Motor neuron (in vitro differentiated cells): ENCODE measurements around the gene COX8A. TPM values are rescaled to one million over a fixed set of nuclear protein-coding genes. Genes with fewer than 3 reads are reported as not detected.

Source experiments
- ATAC-seq, 8 experiments: fragments of 200-7000 bp; cut with Tn5 transposase; replicated peaks in 6 of 8; 2 replicates each; pipeline ENCODE4 v1.8.0; 2021; ENCODE audit warnings: mild to moderate bottlenecking in 8 of 8, moderate library complexity in 8 of 8
- H3K27ac ChIP-seq, 2 donors: fragments of 250-450 bp; sonication (Bioruptor Pico); 2 replicates each; pipeline ENCODE4 v1.9.0; 2021; ENCODE audit warnings: antibody characterized with exemption in 2 of 2, mild to moderate bottlenecking in 2 of 2, moderate library complexity in 1 of 2
- H3K4me1 ChIP-seq, 2 donors: fragments of 250-450 bp; sonication (Bioruptor Pico); replicated peaks in 1 of 2; 2 replicates each; pipeline ENCODE4 v1.6.1; 2021; ENCODE audit warnings: antibody characterized with exemption in 2 of 2, mild to moderate bottlenecking in 2 of 2, moderate library complexity in 1 of 2
- H3K4me3 ChIP-seq, 5 donors: fragments of 250-450 bp; sonication (Bioruptor Pico); 2 replicates each; pipeline ENCODE4 v1.9.0; 2021; ENCODE audit warnings: antibody characterized with exemption in 5 of 5, mild to moderate bottlenecking in 5 of 5, moderate library complexity in 4 of 5
- WGBS, 10 experiments: fragments of 450-650 bp; shearing (Covaris generic); methylation state at CpG; one replicate each; pipeline ENCODE4 v1.0.0; 2022; 5-methylcytosine and 5-hydroxymethylcytosine counted together
- in situ Hi-C, 9 experiments: fragments of 400-800 bp; cut with MboI; loops; one replicate each; pipeline ENCODE4 v1.15.0; 2021; ENCODE audit warnings: low sequenced_read_pairs in 9 of 9, low pct_unique_long_range_greater_than_20kb in 2 of 9; ENCODE audit not compliant: unreplicated experiment in 9 of 9
- total RNA-seq, 8 experiments: library from RNA; unstranded; fragments of 300-600 nt; gene quantifications; 2 replicates each; pipeline versions ENCODE4 v1.2.3 to v1.2.4, GENCODE V29; 2022

The COX8A gene, protein sequence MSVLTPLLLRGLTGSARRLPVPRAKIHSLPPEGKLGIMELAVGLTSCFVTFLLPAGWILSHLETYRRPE
- total RNA-seq, result 100 to 1,000 TPM; 475 to 790 (median 563) TPM

DNA sequence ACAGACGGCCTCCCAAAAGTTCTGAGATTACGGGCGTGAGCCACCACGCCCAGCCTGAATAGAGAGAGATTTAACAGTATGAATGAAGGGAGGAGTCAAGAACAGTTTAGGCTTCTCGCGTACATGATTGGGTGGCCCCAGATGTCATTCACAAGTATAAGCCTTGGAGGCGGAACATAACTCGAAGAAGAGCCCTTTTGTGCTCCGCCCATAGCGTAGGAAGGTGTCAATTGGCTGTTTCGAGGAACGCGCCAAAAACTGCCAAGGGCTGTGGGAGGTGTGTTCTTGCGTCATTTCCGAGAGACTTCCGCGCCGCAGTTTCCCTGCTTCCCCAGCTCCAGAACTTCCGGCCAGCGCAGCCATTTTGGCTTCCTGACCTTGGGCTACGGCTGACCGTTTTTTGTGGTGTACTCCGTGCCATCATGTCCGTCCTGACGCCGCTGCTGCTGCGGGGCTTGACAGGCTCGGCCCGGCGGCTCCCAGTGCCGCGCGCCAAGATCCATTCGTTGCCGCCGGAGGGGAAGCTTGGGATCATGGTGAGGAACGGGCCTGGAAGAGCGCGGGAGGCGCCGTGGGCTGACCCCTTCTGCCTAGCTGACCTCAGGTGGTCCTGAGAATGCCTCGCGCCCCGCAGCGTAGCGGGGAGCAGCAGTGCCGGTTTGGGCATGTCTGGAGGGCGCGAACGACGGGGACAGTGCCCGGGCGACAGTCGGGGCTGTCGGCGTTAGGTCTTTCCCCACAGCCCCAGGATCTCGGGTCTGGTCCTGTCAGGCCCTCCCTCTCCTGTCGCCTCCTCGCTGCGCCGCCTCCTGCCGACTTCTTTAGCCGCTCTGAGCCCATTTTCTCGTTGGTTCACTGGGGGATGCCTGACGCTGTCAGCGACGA, at the start of gene COX8A:
Gene COX8A (plus strand): TSS at position 362 of the 885 bp plus-strand sequence. CDS start 61 bp downstream, at position 423.
- peak; percentile 92 to 97 (median 96) for ATAC-seq
- Histone ChIP-seq H3K27ac (peak within 1 kb of the TSS; percentile 96 to 97), H3K4me1 (peaks cover 21 to 23% of the 10 kb centered on the region in 2 donors), H3K4me3 (peak within 1 kb of the TSS; percentile 79 to 90 (median 80))
- in situ Hi-C loops, result loop anchor here in 4 of 9 experiments (25.0 kb wide), 2 partner anchors 137 to 188 kb away; partner anchors contain the start of genes MACROD1 (in 3 of the 4) and MARK2 (in 1 of the 4)
- WGBS, 10 experiments, result 0 to 13% (median 0%) methylated on average over 2 to 22 of the region's 67 CpGs

DNA sequence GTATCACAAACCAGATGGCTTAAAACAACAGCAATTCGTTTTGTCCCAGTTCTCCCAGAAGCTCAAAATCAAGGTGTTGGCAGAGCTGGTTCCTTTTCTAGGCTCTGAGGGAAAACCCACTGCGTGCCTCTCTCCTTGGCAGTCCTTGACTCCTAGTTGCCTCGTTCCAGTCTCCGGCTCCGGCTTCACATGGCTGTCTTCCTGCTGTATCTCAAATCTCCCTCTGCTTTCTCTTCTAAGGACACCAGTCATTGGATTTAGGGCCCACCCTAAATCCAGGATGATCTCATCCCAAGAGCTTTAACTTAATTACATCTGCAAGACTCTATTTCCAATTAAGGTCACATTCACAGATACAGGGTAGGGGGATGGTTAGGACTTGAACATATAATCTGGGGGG, 44.8 kb upstream of the COX8A start:
- WGBS, 10 experiments, result 77 to 90% (median 84%) methylated on average over 1 to 5 of the region's 5 CpGs; no CpG with 5 or more reads in 6 of the 10 experiments
- no peak overlapping the region for H3K4me3 ChIP-seq
- no peaks in the 10 kb centered on the region for H3K4me1 ChIP-seq
- no peak for ATAC-seq
- in situ Hi-C loops, result loop anchor here in 2 of 9 experiments (25.0 kb wide), 1 partner anchor 92 kb away; the partner anchor contains the start of gene MARK2 (in 2 of the 2)
- no peak overlapping the region for H3K27ac ChIP-seq

DNA sequence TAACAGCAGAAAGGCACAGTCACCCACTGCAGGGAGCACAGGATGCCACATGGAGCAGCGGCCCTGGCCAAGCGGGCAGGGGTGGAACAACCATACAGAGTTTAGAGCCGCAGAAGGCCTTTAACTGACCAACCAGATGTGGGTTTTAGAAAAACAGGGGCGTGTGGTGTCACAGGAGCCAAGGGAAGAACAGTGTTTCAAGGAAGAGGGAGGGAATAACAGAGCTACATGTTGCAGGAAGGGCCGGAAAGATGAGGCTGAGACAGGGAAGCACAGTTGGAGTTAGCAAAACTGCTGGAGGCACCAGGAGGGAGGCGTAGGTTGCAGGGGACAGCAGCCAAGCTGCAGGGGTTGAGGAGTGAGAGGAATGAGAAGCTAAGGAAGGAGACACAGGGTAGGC, 43.4 kb upstream of the COX8A start:
- no peak overlapping the region for H3K4me3 ChIP-seq
- peak in 3 of 8 experiments; percentile 31 to 85 (median 37) for ATAC-seq
- H3K4me1 ChIP-seq, result no peaks in the 10 kb centered on the region
- no peak overlapping the region for H3K27ac ChIP-seq
- in situ Hi-C loops, result loop anchor here in 2 of 9 experiments (25.0 kb wide), 1 partner anchor 94 kb away; the partner anchor contains the start of gene MARK2 (in 2 of the 2)
- 10 to 68% (median 60%) methylated on average over 1 to 5 of the region's 6 CpGs; no CpG with 5 or more reads in 5 of the 10 experiments for WGBS, 10 experiments

DNA sequence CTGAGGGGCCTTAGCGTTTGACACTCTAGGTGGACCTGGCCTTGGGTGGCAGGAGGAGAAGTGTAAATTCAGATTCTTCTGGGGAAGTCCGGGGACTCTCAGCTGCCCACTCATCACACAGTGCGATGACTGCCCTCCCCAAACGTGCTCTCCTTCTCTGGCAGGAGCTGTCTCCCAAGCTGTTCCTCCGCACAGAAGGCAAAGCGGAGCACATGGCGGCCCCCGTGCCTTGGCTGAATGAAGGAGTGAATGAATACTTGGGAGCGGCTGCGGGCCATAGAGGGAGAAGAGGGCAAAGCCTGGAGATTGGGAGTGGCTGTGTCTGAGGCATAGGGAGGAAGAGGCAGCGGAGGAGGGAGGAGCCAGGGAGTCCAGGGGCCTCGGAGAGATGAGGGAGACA, 42.5 kb upstream of the COX8A start:
- WGBS, 10 experiments, result 38 to 100% (median 78%) methylated on average over 2 to 5 of the region's 12 CpGs; no CpG with 5 or more reads in 4 of the 10 experiments
- Histone ChIP-seq H3K4me1 (no peaks in the 10 kb centered on the region), H3K4me3 (no peak overlapping the region), H3K27ac (no peak overlapping the region)
- in situ Hi-C loops, result loop anchor here in 2 of 9 experiments (25.0 kb wide), 1 partner anchor 95 kb away; the partner anchor contains the start of gene MARK2 (in 2 of the 2)
- ATAC-seq, result peak in 5 of 8 experiments; percentile 22 to 64 (median 30)

DNA sequence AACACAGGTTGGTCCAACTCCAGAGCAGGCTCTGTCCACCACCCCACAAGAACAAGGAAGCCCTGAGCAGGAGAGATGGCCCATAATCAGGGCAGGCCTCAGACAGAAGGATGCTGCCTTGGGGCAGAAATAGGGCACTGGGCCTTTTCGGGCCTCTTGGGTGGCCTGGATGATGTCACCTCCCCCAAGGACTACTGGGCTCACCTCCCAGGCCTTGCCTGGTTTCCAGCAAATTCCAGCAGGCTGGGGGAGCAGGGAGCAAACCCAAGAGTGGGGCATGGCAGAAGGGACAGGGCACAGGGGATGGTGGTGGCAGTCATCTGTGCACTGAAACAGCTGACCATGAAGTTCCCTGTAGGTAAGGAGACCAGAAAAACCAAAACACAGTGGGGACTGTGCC, 41.0 kb upstream of the COX8A start:
- Histone ChIP-seq H3K4me3 (no peak overlapping the region), H3K4me1 (peaks cover 4 to 6% of the 10 kb centered on the region in 2 donors), H3K27ac (no peak overlapping the region)
- in situ Hi-C loops, result loop anchor here in 2 of 9 experiments (25.0 kb wide), 1 partner anchor 96 kb away; the partner anchor contains the start of gene MARK2 (in 2 of the 2)
- ATAC-seq, result no peak
- 60 to 83% methylated on average over 1 of the region's 1 CpG; no CpG with 5 or more reads in 8 of the 10 experiments for WGBS, 10 experiments

DNA sequence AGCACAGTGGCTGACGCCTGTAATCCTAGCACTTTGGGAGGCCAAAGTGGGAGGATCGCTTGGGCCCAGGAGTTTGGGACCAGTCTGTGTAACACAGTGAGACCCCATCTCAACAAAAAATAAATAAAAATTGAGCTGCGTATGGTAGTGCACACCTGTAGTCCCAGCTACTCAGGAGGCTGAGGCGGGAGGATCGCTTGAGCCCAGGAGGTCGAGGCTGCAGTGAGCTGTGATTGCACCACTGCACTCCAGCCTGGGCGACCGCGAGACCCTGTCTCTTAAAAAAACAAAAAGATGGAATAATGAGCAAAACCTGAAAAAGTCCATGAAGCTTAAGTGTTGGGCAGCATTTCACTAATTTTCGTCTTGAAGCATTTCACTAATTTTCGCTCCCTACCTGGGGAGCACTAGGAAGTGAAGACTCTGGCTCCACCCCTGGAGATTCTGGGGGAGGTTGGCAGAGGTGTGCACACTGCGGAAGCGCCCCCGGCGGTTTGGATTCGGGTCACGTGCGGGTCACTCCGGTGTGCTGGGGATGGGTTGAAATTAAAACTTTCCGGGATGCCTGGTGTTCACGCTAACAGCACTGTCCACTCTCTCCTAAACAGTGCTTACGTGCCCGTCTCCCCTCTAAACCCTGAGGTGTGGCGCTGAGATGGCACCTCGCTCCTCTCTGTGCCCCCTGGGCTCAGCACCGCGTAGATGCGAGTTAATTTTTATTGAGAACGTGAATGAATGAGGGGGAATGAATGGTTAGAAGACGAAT, 36.5 kb upstream of the COX8A start:
- 17 to 100% (median 48%) methylated on average over 1 to 16 of the region's 30 CpGs for WGBS, 10 experiments
- in situ Hi-C loops, result loop anchor here in 2 of 9 experiments (25.0 kb wide), 1 partner anchor 101 kb away; the partner anchor contains the start of gene MARK2 (in 2 of the 2)
- no peak overlapping the region for H3K27ac ChIP-seq
- H3K4me3 ChIP-seq, result peak overlapping the region; percentile 74 to 98 (median 94)
- peaks cover 10 to 13% of the 10 kb centered on the region in 2 donors for H3K4me1 ChIP-seq
- ATAC-seq, result peak in 4 of 8 experiments; percentile 6 to 42 (median 8)

DNA sequence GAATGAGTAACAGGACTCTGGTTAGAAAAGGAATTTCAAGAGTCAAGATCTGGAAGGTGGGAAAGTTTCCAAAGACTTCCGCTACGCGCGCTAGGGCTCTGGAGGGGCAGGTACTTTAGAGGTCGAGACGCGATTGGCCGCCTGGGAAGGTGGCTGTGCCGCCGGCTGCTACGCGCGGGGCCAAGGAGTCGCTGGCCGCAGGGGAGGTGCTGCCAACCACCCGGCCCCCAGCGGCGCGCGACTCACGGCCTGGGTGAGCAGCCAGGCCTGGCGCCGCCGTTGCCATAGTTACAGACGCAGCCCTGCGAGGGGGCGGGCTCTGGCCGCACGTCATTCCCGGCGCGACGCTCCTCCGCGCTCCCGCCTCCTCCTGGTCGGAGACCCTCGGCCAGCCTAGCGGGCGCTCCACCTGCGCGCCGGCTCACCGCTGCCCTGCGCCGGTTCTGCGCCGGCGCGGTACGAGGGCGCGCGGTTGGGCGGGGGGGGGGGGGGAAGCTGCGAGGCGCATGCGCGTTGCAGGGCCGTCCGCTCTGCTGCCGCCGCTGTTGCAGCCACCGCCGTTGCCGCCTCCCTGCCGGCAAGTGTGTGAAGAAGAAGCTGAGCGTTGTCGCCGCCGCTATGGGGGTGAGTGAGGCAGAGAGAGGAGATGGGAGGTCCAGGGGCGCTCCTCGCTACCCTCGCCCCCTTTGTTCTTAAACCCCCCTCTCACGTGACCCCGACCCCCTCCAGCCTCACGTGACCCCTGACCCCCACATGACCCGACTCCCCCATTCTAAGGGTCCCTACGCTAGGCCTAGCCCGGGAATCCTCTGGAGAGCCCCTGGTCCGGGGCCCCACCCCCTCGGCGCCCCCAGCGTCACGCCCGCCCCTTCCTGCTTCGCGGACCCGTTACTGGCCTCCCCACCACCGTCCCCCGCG, 35.7 kb upstream of the COX8A start, which contains the start of gene NAA40:
Gene NAA40 (plus strand): TSS at position 524 of the 918 bp plus-strand sequence. CDS start 95 bp downstream, at position 619.
- in situ Hi-C loops, result loop anchor here in 2 of 9 experiments (25.0 kb wide), 1 partner anchor 101 kb away; the partner anchor contains the start of gene MARK2 (in 2 of the 2)
- Histone ChIP-seq H3K4me1 (peaks cover 10 to 13% of the 10 kb centered on the region in 2 donors), H3K27ac (peak within 1 kb of the TSS; percentile 92 to 96), H3K4me3 (peak within 1 kb of the TSS; percentile 74 to 98 (median 94))
- ATAC-seq, result peak; percentile 93 to 98 (median 95)
- WGBS, 10 experiments, result 0 to 4% (median 0%) methylated on average over 1 to 18 of the region's 92 CpGs; no CpG with 5 or more reads in 7 of the 10 experiments

DNA sequence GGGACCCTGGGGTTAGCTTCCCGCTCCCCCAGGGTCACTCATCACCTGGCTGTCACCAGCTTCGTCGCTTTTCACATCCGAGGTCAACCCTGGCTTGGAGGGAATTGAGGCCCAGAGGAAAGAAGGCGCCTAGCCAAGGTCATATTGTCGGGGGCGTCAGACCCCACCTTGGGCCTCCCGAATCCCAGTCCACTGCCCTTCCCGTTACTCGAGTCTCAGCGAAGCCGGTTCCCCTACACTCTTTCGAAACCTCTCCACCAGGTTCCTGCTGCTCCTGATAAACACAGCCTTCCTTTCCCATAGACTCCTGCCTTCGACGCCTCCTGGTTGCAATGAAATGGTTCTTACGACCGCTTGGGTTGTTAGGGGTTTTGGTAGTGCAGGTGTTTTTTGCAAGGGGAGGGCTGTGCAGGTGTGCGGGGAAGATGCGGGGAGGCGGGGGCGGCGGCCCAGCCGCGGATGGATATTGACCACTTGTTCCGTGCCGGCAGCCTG, 35.0 kb upstream of the COX8A start:
- in situ Hi-C loops, result loop anchor here in 2 of 9 experiments (25.0 kb wide), 1 partner anchor 102 kb away; the partner anchor contains the start of gene MARK2 (in 2 of the 2)
- Histone ChIP-seq H3K4me3 (peak overlapping the region; percentile 74 to 98 (median 94)), H3K4me1 (peaks cover 10 to 13% of the 10 kb centered on the region in 2 donors), H3K27ac (peak overlapping the region; percentile 92 to 96)
- ATAC-seq, result no peak
- 0 to 27% (median 0%) methylated on average over 1 to 11 of the region's 26 CpGs; no CpG with 5 or more reads in 5 of the 10 experiments for WGBS, 10 experiments

DNA sequence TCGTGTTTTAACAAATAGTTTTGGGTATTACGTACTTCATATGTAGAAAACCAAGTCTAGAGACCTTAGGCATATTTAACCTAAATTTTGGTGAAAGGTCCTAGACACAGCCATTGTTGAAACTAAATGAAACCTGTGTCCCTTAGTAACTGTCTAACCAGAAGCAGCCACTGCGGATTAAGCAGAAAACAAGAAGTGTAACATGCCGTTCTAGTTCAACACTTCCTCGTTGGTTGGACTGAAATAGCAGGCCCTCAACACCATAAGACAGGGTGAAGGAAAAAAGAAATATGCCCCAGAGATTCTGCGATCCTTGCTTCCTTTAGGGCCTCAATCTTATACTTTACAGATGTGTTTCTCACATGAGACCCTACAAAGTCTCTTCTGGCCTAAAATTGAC, 33.6 kb upstream of the COX8A start:
- no peak overlapping the region for H3K27ac ChIP-seq
- H3K4me3 ChIP-seq, result no peak overlapping the region
- in situ Hi-C loops, result loop anchor here in 4 of 9 experiments (10.0 to 25.0 kb wide), 2 partner anchors 103 to 106 kb away; partner anchors contain the start of gene MARK2 (in 4 of the 4)
- ATAC-seq, result no peak
- 58 to 97% (median 89%) methylated on average over 3 to 6 of the region's 6 CpGs for WGBS, 10 experiments
- H3K4me1 ChIP-seq, result peaks cover 20% of the 10 kb centered on the region in 2 donors

DNA sequence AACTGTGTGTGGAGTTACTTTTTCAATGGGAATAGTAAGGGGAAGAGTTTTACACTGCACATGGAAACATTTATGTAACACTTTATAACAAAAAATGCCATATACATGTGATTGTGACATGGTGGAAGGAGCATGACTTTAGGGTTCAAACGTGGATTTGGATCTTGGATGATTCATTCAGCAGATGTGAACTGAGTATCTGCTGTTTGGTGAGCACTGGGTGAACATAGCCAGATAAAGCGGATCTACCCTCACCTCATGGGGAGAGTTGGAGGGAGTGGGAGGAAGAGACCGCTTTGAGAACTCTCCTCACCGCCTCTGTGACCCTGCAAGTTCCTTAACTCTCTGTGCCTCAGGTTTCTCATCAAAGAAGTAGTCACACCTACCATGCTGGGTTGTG, 32.5 kb upstream of the COX8A start:
- Histone ChIP-seq H3K4me1 (peaks cover 20% of the 10 kb centered on the region in 2 donors), H3K27ac (no peak overlapping the region), H3K4me3 (no peak overlapping the region)
- in situ Hi-C loops, result loop anchor here in 4 of 9 experiments (10.0 to 25.0 kb wide), 2 partner anchors 105 to 107 kb away; partner anchors contain the start of gene MARK2 (in 4 of the 4)
- 20 to 100% (median 92%) methylated on average over 1 to 3 of the region's 4 CpGs; no CpG with 5 or more reads in 2 of the 10 experiments for WGBS, 10 experiments
- no peak for ATAC-seq

DNA sequence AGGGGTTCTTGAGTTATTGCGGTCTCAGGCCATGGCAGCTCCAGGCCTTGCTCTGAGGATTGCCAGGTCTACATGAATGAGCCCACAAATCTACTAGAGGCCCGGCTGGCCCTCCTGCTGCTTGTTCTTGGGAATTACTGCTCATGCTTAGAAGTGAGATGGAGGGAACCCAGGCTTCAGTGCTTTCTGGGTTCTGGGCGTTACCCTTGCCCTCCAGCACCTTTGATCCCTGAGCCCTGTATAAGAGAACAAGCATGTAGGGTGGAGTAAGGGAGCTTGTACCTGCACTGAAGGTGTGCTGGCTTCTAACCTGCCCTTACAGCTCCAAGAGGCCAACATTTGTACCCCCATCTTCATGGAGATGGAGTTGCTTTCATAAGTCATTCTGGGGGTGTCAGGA, 31.6 kb upstream of the COX8A start:
- no peak overlapping the region for H3K4me3 ChIP-seq
- ATAC-seq, result no peak
- no peak overlapping the region for H3K27ac ChIP-seq
- peaks cover 20% of the 10 kb centered on the region in 2 donors for H3K4me1 ChIP-seq
- in situ Hi-C loops, result loop anchor here in 4 of 9 experiments (10.0 to 25.0 kb wide), 2 partner anchors 106 to 108 kb away; partner anchors contain the start of gene MARK2 (in 4 of the 4)
- 86 to 100% (median 100%) methylated on average over 1 to 2 of the region's 3 CpGs; no CpG with 5 or more reads in 6 of the 10 experiments for WGBS, 10 experiments
